ENCODE results near the gene H2BK1. TPM values are rescaled to one million over a fixed set of nuclear protein-coding genes. Genes with fewer than 3 reads are reported as not detected.

The H2BK1 gene
- total RNA-seq, 6 donors from 2014 or later, result not detected

- H3K27ac ChIP-seq, result peak within 1 kb of the TSS; percentile 79 to 90 (median 84)
- H3K4me1 ChIP-seq, result peaks cover 55 to 91% (median 71%) of the 10 kb centered on the region in 4 donors
- ATAC-seq (ENCODE audit: low FRiP score in 2 of 2) (peak in 1 of 2 donors; percentile 68), DNase-seq (peak; percentile 61 to 94)
- TF ChIP-seq CTCF (IDR thresholded peaks at IDR 0.05), result peak in 1 of 6 experiments; percentile 9
- TF ChIP-seq POLR2AphosphoS5 (IDR thresholded peaks at IDR 0.05), result no peak
- WGBS, 2 donors, result 1% methylated on average over 32 to 40 of the region's 71 CpGs
- H3K4me3 ChIP-seq, result peak within 1 kb of the TSS; percentile 39 to 69 (median 62)
- peaks cover 0 to 13% (median 6%) of the 10 kb centered on the region in 4 donors for H3K27me3 ChIP-seq
- H3K9me3 ChIP-seq, result no peaks in the 10 kb centered on the region
- no peaks in the 10 kb centered on the region for H3K36me3 ChIP-seq
Measured at GRCh38 chr7:151248346-151249033, 38.2 kb upstream of the H2BK1 start, which contains the start of gene SMARCD3. TSS of gene SMARCD3 (minus strand) at chr7:151248694. CDS start at chr7:151248562, 132 bp downstream.

GRCh38 chr7:151247611-151248345, 37.5 kb upstream of the H2BK1 start:
- no peaks in the 10 kb centered on the region for H3K9me3 ChIP-seq
- ATAC-seq (ENCODE audit: low FRiP score in 2 of 2) (no peak), DNase-seq (no peak)
- TF ChIP-seq CTCF (IDR thresholded peaks at IDR 0.05) (no peak), EP300 (IDR thresholded peaks at IDR 0.05) (no peak), POLR2A (IDR thresholded peaks at IDR 0.05) (no peak), POLR2AphosphoS5 (IDR thresholded peaks at IDR 0.05) (no peak)
- H3K27ac ChIP-seq, result peak overlapping the region; percentile 79 to 90 (median 84)
- peaks cover 60 to 95% (median 76%) of the 10 kb centered on the region in 4 donors for H3K4me1 ChIP-seq
- 19 to 23% methylated on average over 7 to 16 of the region's 29 CpGs for WGBS, 2 donors
- H3K36me3 ChIP-seq, result peaks cover 0 to 1% (median 0%) of the 10 kb centered on the region in 4 donors
- peaks cover 0 to 13% (median 6%) of the 10 kb centered on the region in 4 donors for H3K27me3 ChIP-seq
- H3K4me3 ChIP-seq, result peak overlapping the region; percentile 39 to 69 (median 62)

- Histone ChIP-seq H3K9me3 (no peaks in the 10 kb centered on the region), H3K27ac (peak overlapping the region in 3 of 4 donors; percentile 20 to 90 (median 86)), H3K4me3 (peak overlapping the region in 3 of 4 donors; percentile 59 to 69 (median 64)), H3K36me3 (peaks cover 0 to 4% (median 1%) of the 10 kb centered on the region in 4 donors), H3K27me3 (peaks cover 0 to 13% (median 6%) of the 10 kb centered on the region in 4 donors), H3K4me1 (peaks cover 55 to 88% (median 70%) of the 10 kb centered on the region in 4 donors)
- WGBS, 2 donors, result 51 to 73% methylated on average over 2 to 4 of the region's 4 CpGs
- ATAC-seq (ENCODE audit: low FRiP score in 2 of 2), result no peak
- DNase-seq, result no peak
- TF ChIP-seq CTCF (IDR thresholded peaks at IDR 0.05) (no peak), POLR2AphosphoS5 (IDR thresholded peaks at IDR 0.05) (no peak), EP300 (IDR thresholded peaks at IDR 0.05) (no peak), POLR2A (IDR thresholded peaks at IDR 0.05) (no peak)
Measured at GRCh38 chr7:151246851-151247580, 36.7 kb upstream of the H2BK1 start.

DNA sequence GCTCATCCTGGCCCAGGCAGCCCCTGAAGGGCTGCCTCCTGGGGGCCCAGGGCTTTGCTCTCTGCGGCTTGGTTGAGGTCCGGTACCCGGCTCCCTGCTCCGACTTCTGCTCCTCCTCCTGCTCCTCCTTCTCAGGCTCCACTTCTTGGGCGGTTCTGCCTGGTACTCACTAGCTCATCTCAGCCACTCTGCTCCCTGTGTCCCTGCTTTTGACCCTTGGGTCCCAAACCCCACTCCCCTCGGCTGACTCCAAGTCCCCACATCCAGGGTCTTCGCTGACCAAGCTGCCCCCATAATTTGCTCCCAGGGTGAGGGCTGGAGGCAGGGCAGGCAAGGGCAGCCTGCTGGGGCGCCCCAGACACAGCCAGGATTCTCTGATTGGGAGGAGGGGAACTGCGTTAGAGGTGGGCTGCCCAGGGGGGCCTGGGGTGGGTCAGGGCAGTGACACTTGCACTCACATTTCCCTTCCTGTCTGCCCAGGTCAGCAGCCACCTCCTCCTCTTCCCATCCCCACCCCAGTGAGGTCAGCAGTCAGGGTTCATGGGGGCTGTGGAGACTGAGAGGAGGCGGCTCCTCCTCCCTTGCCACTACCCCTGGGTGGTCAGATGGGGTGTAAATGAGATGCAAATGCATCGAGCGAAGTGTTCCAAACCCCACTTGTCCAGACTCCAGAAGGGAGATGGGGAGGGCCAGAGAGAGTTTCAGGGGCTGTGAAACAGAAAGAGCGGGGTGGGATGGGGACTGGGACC, 36.0 kb upstream of the H2BK1 start:
- WGBS, 2 donors, result 52 to 53% methylated on average over 13 of the region's 13 CpGs
- ATAC-seq (ENCODE audit: low FRiP score in 2 of 2) (no peak), DNase-seq (no peak)
- Histone ChIP-seq H3K4me1 (peaks cover 54 to 83% (median 67%) of the 10 kb centered on the region in 4 donors), H3K9me3 (no peaks in the 10 kb centered on the region), H3K27ac (peak overlapping the region in 1 of 4 donors; percentile 32), H3K4me3 (peak overlapping the region in 2 of 4 donors; percentile 43 to 69), H3K27me3 (peaks cover 0 to 13% (median 6%) of the 10 kb centered on the region in 4 donors), H3K36me3 (peaks cover 3 to 10% (median 4%) of the 10 kb centered on the region in 4 donors)
- TF ChIP-seq POLR2AphosphoS5 (IDR thresholded peaks at IDR 0.05), result no peak

Data from upper lobe of left lung (tissue), 6 donors.